ENCODE measurements around the gene MAP4K1.
"Not testable (repeated sequence)": the region's sequence is repeated elsewhere in the genome, so short reads cannot be mapped to it uniquely, and the experiment has no call there.

MAP4K1 gene

DNA sequence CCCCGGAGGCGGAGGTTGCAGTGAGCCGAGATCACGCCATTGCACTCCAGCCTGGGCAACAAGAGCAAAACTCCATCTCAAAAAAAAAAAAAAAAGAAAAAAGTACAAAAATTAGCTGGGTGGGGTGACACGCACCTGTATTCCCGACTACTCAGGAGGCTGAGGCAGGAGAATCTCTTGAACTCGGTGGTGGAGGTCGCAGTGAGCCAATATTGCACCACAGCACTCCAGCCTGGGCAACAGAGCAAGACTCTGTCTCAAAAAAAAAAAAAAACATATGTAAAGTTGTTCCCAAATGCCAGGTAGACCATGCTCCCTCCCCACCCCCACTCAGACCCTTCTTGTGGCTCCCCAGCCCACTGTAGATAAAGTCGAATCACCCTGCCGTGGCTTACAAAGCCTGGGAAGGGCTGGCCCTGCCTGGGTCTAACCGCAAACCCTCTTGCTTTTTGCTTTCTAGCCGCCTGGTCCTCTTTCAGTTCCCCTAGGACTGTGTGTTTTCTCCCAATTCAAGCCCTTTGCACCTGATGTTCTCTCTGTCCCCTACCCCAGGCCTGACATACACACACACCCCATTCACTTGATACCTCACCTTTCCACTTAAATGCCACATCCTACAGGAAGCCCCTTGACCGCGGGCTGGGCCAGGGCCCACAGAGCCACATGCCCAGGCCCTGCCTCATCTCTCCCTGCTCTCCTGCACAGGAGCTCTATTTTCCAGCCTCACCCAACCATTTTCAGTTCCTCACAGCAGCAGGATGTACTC, 34.4 kb downstream of the MAP4K1 start:
- no peak overlapping the region for H3K4me3 ChIP-seq (ENCODE audit: low read depth, low read length)
- TF ChIP-seq, protein P1, sequence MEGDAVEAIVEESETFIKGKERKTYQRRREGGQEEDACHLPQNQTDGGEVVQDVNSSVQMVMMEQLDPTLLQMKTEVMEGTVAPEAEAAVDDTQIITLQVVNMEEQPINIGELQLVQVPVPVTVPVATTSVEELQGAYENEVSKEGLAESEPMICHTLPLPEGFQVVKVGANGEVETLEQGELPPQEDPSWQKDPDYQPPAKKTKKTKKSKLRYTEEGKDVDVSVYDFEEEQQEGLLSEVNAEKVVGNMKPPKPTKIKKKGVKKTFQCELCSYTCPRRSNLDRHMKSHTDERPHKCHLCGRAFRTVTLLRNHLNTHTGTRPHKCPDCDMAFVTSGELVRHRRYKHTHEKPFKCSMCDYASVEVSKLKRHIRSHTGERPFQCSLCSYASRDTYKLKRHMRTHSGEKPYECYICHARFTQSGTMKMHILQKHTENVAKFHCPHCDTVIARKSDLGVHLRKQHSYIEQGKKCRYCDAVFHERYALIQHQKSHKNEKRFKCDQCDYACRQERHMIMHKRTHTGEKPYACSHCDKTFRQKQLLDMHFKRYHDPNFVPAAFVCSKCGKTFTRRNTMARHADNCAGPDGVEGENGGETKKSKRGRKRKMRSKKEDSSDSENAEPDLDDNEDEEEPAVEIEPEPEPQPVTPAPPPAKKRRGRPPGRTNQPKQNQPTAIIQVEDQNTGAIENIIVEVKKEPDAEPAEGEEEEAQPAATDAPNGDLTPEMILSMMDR (IDR thresholded peaks at IDR 0.05; ENCODE audit: low read depth, low read length), result no peak

DNA sequence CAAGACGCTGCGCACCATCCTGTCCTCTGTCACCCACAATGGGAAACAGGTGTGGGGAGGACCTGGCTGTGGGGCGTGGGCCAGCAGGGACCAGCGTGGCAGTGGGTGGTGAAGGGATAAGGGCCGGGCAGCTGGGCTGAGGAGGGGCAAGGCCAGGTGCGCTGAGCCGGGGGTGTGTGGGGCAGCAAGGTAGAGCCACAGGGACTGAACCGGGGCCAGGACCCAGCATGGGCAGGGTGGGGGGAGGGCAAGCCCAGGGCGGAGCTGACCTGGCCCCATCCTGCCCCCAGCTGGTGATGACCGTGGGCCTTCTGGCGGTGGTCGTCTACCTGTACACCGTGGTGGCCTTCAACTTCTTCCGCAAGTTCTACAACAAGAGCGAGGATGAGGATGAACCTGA, 37.7 kb downstream of the MAP4K1 start:
- TF ChIP-seq, protein P1 (IDR thresholded peaks at IDR 0.05; ENCODE audit: low read depth, low read length), result no peak
- no peak overlapping the region for H3K4me3 ChIP-seq (ENCODE audit: low read depth, low read length)

DNA sequence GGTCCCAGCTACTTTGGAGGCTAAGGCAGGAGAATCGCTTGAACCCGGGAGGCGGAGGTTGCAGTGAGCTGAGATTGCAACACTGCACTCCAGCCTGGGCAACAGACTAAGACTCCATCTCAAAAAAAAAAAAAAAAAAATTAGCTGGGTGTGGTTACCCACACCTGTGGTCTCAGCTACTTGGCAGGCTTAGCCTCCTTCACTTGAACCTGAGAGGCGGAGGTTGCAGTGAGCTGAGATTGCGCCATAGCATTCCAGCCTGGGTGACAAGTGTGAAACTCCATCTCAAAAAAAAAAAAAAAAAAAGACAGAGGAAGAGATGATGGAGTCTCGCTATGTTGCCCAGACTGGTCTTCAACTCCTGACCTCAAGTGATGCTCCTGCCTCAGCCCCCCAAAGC, 38.4 kb downstream of the MAP4K1 start:
- H3K4me3 ChIP-seq (ENCODE audit: low read depth, low read length), result not testable (repeated sequence)

DNA sequence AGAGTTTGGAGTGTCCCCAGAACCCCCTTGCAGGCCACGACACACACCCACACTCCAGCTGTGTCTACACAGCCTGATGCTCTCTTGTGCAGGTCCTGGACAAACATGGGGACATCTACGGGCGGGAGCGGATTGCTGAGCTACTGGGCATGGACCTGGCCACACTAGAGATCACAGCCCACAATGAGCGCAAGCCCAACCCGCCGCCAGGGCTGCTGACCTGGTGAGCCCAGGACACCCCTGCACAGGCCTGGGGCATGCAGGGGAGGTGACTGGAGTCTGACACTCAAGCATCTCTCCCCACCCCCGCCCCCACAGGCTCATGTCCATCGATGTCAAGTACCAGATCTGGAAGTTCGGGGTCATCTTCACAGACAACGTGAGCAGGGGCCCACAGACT, 39.9 kb downstream of the MAP4K1 start:
- H3K4me3 ChIP-seq (ENCODE audit: low read depth, low read length), result no peak overlapping the region
- TF ChIP-seq, protein P1 (IDR thresholded peaks at IDR 0.05; ENCODE audit: low read depth, low read length), result no peak

DNA sequence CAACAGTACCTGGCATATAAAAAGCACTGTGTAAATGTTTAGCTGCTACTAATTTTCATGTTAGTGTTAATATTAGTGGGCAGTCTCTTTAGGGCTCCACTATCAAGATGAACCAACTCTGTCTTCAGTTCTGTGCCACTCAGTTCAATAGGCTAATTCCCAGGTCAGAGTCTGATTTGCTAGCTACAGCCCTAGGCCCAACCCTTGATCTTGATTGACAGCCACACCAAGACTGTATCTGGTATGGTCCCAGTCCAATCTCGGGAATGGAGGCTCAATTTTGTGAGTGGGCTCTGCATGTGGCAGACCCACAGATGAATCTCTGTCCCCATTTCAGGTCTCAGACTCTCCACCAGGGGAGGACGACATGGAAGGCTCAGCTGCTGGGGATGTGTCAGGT, 46.1 kb downstream of the MAP4K1 start:
- TF ChIP-seq, protein P1 (IDR thresholded peaks at IDR 0.05; ENCODE audit: low read depth, low read length), result no peak
- H3K4me3 ChIP-seq (ENCODE audit: low read depth, low read length), result no peak overlapping the region

DNA sequence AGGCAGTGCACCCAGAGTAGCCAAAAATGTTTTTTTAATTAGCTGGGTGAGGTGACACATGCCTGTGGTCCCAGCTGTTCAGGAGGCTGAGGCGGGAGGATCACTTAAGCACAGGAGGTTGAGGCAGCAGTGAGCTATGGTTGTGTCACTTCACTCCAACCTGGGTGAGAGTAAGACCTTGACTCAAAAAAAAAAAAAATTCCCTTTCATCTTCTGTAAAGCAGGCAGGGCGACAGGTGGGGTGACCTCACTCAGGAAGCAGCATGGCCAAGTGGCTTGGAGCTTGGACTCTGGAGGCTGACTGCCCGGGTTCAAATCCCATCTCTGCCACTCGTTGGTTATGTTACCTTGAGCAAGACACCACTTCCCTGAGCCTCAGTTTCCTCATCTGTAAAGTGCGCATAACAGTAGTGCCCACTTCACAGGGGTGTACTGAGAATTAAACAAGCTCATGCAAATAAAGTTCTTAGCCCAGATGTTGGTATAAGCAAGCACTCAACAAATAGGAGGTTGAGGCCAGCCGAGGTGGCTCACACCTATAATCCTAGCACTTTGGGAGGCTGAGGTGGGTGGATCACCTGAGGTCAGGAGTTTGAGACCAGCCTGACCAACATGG, 48.3 kb downstream of the MAP4K1 start:
- TF ChIP-seq, protein P1 (IDR thresholded peaks at IDR 0.05; ENCODE audit: low read depth, low read length), result no peak
- H3K4me3 ChIP-seq (ENCODE audit: low read depth, low read length), result no peak overlapping the region

DNA sequence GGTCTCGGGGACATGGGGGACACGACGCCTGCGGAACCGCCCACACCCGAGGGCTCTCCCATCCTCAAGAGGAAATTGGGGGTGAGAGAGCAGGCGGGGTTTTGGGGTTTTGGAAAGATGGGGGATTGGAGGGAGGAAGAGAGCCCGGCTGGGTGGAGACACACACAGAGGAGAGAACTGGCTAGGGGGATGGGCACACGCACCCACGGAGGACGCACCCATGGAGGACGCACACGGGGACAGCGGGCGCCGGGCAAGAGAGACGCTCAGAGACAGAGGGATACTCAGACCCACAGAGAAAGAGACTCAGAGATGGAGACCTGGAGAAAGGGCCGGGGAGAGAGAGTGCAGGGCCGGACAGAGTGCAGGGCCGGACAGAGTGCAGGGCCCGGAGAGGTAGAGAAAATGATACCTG, 52.1 kb downstream of the MAP4K1 start:
- H3K4me3 ChIP-seq (ENCODE audit: low read depth, low read length), result no peak overlapping the region
- TF ChIP-seq, protein P1 (IDR thresholded peaks at IDR 0.05; ENCODE audit: low read depth, low read length), result no peak

Measured in WI38 (cell line).